ENCODE data around the gene CTNND2.

- TF ChIP-seq POLR2A (IDR thresholded peaks at IDR 0.05), result no peak
- TF ChIP-seq CTCF (IDR thresholded peaks at IDR 0.05 in 8 of 11, conservative IDR thresholded peaks at IDR 0.05 in 3 of 11), result no peak
Measured at GRCh38 chr5:11897781-11898180, 6.5 kb downstream of the CTNND2 start.
